Measurements from ENCODE around the gene TBC1D9.

Gene TBC1D9

GRCh38 chr4:140691369-140691768, 64.8 kb downstream of the TBC1D9 start:
- DNase-seq (ENCODE audit: low spot score) = peak; percentile 52

DNA sequence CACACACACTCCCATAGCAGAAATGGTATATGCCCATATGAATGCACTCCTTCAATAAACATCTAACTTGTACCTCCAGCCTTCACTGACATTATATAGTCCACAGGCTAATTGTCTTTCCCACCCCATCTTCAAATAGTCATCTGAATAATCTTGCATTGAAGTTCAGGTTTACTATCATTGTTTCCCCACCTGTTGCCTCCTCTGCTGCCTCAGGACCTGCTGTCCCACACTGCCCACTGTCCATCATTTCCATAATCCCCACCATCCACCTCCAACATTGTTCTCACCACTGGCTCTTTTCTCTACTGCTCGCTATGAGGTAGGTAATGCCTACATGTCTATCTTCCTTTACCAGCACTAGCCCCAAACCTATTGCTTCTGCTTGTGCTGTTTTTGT, 66.1 kb downstream of the TBC1D9 start:
- DNase-seq (ENCODE audit: low spot score) = no peak

DNA sequence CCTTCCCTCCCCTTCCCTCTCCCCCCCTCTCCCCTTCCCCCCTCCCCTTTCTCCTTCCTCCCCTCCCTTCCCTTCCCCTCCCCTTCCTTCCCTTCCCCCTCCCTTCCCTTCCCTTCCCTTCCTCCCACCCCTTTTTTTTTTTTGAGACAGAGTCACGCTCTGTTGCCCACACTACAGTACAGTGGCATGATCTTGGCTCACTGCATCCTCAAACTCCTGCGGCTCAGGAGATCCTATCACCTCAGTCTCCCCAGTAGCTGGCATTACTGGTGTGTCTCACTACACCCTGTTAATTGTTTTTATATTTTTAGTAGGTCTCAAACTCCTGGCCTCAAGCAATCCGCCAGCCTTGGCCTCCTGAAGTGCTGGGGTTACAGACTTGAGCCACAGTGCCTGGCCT, 66.6 kb downstream of the TBC1D9 start:
- DNase-seq (ENCODE audit: low spot score) = no peak

DNA sequence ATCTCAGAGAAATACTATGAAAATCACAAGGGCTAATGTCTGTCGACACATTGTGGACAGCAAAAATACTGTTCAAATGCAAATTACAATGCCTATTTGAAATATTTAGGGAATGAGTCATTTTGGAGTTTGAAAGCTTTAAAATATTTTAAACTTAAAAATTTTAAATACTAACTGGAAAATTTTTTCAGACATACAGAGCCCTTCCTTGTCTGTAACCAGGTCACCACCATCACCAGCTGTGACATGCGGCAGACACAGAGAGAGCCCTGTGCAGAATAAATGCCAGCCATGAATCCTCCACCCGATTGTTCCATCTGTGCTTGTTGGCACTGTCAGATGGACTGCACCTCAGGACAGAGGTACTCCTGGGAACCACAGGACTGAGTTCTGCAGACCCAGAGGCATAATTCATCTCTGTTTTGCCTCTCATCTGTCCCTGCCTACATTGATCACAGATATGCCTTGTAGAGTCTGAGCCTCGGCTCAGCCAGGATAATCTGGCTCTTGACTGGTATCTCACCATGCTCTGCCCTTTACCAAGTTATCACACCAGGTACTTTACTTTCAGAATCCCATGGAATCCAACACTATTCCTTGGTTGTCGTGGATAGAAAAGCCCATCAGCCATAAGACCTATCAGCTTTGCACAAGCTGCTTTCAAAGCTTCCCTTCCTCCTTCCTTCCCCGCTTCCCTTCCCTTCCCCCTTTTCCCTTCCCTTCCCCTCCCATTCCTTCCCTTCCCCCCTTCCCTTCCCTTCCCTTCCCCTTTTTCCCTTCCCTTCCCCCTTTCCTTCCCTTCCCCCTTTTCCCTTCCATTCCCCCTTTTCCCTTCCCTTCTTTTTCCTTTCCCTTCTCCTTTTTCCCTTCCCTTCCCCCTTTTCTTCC, 67.2 kb downstream of the TBC1D9 start:
- peak; percentile 10 for DNase-seq (ENCODE audit: low spot score)

DNA sequence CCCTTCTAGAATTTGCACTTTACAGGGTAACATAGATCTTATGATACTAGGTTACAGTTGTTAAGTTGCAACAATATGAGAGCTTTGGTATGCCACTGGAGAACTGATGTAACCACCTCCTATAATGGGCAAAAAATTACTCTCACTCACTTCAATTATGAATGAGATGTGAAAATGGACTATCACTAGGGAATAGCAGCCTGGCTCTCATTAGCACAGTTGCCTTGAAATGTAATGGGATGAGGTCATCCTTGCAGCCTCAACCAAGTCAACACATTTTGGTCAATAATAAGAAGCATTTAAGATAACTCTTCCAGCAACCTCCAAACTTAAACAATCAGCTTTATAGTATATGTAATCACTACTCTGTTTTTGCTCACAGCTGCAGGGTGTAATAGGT, 69.4 kb downstream of the TBC1D9 start:
- peak; percentile 33 for DNase-seq (ENCODE audit: low spot score)

DNA sequence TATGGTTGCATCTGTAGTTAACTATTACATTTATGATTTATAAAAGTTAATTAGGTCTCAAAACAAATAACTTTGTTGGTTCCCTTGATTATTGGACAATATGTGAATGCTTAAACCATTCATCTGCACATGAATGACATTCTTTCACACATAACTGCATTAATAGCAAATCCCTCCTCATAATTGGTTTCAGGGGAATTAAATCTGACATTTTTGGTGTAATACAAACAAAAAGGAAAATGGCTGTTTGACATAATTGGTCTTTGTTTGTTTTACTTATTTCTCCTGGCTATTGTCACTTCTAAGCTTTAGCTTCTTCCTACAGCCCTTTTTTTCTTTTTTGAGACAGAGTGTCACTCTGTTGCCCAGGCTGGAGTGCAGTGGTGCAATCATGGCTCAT, 71.9 kb downstream of the TBC1D9 start:
- no peak for DNase-seq (ENCODE audit: low spot score)

DNA sequence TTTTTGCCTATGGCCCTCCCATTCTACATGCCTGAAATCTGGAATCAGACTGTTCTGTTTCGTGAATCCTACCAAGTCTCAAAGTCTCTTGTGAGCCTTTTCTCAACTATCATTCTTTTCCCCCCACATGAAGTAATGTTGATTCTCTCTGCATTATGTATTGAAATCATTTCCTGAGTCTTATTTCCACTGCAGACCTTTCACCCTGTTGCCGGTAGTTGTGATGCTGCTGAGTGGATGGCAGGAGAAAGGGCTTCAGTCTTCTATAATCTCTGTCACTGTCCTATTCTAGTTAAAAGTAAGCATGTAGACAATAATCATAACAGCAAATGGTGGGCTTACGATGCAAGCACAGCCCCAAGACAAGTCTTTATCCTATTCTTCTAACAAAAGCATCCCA, 75.0 kb downstream of the TBC1D9 start:
- DNase-seq (ENCODE audit: low spot score) = no peak

DNA sequence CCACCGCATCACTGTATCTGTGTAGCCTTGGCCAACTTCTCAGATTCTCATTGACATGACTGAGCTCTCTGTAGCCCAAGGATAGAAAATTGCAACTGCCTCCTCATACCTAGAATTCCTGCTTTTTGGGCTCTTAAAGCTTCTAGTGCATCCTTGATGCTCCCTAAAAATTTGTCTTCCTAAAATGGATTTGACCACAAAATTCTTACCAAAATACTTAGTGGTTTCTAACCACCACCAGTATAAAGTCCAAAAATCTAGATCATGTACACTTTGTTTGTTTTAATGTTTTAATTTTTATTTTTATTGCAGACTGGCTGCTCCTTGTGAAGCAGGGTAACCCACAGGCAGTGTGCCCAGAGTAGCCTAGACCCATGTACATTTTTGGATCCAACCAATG, 75.5 kb downstream of the TBC1D9 start:
- DNase-seq (ENCODE audit: low spot score) = no peak

GRCh38 chr4:140679576-140679975, 76.6 kb downstream of the TBC1D9 start:
- no peak for DNase-seq (ENCODE audit: low spot score)

GRCh38 chr4:140675599-140676231, 80.5 kb downstream of the TBC1D9 start:
- no peak for DNase-seq (ENCODE audit: low spot score)

GRCh38 chr4:140673729-140674128, 82.5 kb downstream of the TBC1D9 start:
- peak; percentile 38 for DNase-seq (ENCODE audit: low spot score)

GRCh38 chr4:140672416-140672815, 83.8 kb downstream of the TBC1D9 start:
- DNase-seq (ENCODE audit: low spot score) = no peak

DNA sequence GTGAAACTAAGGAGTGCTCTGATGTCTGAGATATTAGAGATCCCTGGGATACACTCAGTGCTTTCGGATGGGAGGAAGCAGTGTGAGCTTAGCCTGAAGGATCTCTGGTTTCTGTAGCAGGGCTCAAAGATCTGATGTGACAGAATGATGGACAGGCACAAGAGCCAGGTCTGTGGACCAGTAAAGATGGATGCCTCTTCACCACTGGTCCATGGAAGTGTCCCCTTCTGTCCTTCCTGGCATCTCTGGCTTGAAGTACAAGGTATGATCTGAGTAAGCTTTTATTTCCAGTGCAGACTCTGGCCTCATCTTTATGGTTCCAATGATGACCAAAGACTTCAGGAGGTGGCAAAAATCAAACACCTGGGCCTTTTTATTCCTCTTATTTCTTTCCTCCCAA, 88.1 kb downstream of the TBC1D9 start:
- DNase-seq (ENCODE audit: low spot score) = no peak

- no peak for DNase-seq (ENCODE audit: low spot score)
These were observed 89.1 kb downstream of the TBC1D9 start for GRCh38 chr4:140666889-140667614.

GRCh38 chr4:140662082-140662869, 93.9 kb downstream of the TBC1D9 start:
- no peak for DNase-seq (ENCODE audit: low spot score)

- no peak for DNase-seq (ENCODE audit: low spot score)
These were observed 94.6 kb downstream of the TBC1D9 start for GRCh38 chr4:140661550-140661949.

DNA sequence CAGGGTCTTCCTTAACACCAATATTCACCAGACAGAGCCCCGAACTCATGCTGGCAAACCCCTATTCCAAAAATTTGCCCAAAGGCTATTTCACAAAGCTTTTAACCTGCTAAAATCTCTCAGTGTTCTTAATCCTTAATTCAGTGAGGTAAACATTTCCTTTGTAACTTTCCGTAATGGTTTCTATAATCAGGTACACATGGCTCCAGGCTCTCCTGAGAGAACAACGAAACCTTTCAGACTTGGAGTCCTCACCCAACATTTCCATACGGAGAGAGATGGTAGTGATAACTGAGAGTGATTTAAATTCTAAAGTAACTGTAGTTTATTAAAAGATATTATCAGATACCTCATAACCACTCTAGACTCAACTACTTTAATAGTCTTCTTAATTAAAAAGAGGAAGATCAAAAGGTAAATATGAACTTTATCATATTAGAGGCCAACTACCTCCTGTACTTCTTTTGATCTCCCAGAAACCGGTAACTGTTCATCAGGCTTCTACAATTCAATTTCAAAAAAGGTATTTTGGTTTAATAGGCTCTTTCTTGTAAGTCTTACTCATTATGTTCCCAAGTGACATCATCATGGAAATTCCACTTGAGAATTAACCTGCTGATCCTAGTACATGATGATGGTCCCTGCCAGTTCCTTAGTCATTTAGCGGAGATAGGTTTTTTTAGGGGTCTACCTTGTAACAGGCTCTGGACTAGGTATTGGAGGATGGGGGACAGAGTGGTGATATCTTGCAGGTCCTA, 96.1 kb downstream of the TBC1D9 start:
- no peak for DNase-seq (ENCODE audit: low spot score)

GRCh38 chr4:140654495-140654814, 101.7 kb downstream of the TBC1D9 start:
- no peak for DNase-seq (ENCODE audit: low spot score)

DNA sequence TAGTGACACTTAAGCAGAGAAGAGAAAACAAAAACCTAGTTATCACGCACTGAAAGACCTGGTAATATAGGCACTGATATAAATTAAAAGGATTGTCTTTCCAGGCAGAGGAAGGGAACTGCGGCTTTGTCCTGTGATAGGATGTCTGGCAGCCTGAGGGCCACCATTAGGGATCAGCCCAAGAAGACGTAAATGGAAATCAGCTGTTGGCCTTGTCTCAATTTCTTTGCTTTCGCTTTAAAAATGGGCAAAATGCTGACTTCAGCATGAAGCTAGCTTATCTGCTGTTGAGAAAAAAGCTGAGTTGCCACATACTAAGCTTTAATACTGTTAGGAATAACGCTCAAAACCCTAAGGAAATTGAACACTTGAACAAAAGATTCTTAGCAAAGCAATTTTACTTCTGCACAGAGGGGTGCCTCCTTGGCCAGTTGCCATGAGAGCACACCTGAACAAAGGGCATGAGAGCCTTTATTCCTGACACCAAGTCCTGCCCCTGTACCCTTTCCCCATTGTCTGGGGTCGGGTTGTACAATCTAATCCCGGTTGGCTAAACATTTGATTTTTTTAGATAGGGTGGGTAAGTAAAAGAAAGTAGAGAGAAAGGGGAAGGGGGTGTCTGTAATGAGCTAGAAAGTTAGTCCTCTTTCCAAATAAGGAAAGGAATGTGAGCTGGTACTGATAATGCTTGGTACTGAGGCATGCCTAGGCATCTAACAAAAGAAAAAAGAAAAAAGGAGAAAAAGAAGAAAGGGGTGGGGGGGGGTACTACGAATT, 102.3 kb downstream of the TBC1D9 start:
- peak; percentile 43 for DNase-seq (ENCODE audit: low spot score)

DNA sequence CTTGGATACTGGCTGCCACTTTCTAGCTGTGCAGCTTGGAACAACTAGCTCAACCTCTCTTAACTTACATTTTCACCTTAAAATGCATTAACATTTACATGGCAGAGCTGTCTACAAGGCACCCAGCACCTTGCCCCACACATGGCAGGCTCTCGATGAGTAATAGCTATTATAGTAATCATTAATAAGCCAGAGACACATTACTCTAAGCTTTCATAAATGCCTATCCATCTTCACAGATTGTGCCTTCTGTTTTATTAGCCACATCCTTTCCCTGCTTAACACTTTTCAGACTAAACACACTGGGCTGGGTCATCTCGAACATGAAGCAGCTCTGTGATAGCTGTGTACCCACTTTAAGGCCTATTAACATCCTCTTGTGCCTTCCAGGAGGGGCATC, 103.6 kb downstream of the TBC1D9 start:
- no peak for DNase-seq (ENCODE audit: low spot score)

Data from GM03348 (cell line).